ENCODE data around the gene E2F6. TPM values are rescaled to one million over a fixed set of nuclear protein-coding genes. Genes with fewer than 3 reads are reported as not detected.

Gene E2F6
- total RNA-seq, 1 donor from 2014 or later = 23.1 TPM

DNA sequence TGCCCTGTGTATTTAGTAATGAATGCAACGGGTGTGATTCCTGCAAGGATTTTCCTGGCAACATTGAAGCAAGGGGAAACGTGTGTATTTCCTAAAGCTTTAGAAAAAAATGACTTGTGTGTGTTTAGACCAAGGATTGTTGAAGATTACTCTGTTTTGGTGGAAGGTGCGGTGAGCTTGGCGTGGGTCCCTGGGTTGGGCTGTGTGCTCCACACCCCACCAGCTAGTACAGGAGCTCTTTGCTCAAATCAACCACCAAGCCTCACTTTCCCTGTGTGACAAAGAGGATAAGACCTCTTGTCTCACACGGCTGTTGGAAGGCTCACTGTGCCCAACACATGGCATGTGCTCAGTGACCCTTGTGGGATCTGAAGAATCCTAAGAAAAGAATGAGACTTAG is 46.5 kb upstream of the E2F6 start:
- Mint-ChIP-seq H3K4me3 (no peak overlapping the region), H3K27ac (no peak overlapping the region), H3K4me1 (no peaks in the 10 kb centered on the region), H3K27me3 (ENCODE audit: low read depth) (no peaks in the 10 kb centered on the region), H3K36me3 (no peaks in the 10 kb centered on the region), H3K9me3 (no peaks in the 10 kb centered on the region)
- no peak for TF ChIP-seq CTCF (IDR thresholded peaks at IDR 0.05; ENCODE audit: unreplicated experiment)
- DNase-seq (ENCODE audit: low spot score in 2 of 2, unreplicated experiment in 2 of 2) = no peak

DNA sequence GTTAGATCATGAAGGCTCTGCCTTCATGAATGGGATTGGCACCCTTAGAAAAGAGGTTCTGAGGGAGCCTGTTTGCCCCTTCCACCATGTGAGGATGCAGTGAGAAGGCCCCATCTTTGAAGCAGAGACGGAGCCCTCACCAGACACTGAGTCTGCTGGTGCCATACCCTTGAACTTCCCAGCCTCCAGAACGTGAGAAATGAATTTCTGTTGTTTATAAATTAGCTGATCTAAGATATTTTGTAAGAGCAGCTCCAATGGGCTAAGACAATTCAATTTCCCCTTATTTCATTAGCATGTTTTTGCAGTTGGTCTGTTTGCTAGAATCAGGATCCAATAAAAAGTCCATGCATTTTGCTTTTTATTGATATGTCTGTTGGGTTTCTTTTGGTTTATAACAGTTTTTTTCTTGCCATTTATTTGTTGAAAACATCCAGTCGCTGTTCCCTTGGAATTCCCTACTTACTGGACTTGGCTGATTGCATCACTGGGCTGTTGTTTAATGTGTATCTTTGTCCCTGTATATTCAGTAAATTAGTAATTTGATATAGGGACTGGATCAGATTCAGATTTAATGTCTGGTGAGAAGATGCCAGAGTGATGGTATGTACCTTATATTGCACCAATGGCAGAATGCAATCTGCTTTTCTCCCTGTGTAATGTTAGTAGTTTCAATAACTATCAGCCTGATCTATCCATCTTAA is 43.8 kb upstream of the E2F6 start:
- no peaks in the 10 kb centered on the region for H3K36me3 Mint-ChIP-seq
- no peaks in the 10 kb centered on the region for H3K27me3 Mint-ChIP-seq (ENCODE audit: low read depth)
- no peak overlapping the region for H3K4me3 Mint-ChIP-seq
- no peak for DNase-seq (ENCODE audit: low spot score in 2 of 2, unreplicated experiment in 2 of 2)
- no peak for TF ChIP-seq CTCF (IDR thresholded peaks at IDR 0.05; ENCODE audit: unreplicated experiment)
- no peaks in the 10 kb centered on the region for H3K4me1 Mint-ChIP-seq
- no peak overlapping the region for H3K27ac Mint-ChIP-seq
- H3K9me3 Mint-ChIP-seq = no peaks in the 10 kb centered on the region

- Mint-ChIP-seq H3K4me3 (no peak overlapping the region), H3K27ac (no peak overlapping the region), H3K27me3 (ENCODE audit: low read depth) (no peaks in the 10 kb centered on the region), H3K36me3 (no peaks in the 10 kb centered on the region), H3K9me3 (peaks cover 7% of the 10 kb centered on the region), H3K4me1 (no peaks in the 10 kb centered on the region)
- TF ChIP-seq CTCF (IDR thresholded peaks at IDR 0.05; ENCODE audit: unreplicated experiment) = no peak
- no peak for DNase-seq (ENCODE audit: low spot score in 2 of 2, unreplicated experiment in 2 of 2)
These were observed 42.3 kb upstream of the E2F6 start for GRCh38 chr2:11508279-11508678.

GRCh38 chr2:11507517-11507916 is 41.6 kb upstream of the E2F6 start:
- Mint-ChIP-seq H3K4me1 (no peaks in the 10 kb centered on the region), H3K9me3 (peaks cover 14% of the 10 kb centered on the region), H3K27ac (no peak overlapping the region), H3K4me3 (no peak overlapping the region), H3K36me3 (peaks cover 3% of the 10 kb centered on the region), H3K27me3 (ENCODE audit: low read depth) (no peaks in the 10 kb centered on the region)
- no peak for TF ChIP-seq CTCF (IDR thresholded peaks at IDR 0.05; ENCODE audit: unreplicated experiment)
- no peak for DNase-seq (ENCODE audit: low spot score in 2 of 2, unreplicated experiment in 2 of 2)

DNA sequence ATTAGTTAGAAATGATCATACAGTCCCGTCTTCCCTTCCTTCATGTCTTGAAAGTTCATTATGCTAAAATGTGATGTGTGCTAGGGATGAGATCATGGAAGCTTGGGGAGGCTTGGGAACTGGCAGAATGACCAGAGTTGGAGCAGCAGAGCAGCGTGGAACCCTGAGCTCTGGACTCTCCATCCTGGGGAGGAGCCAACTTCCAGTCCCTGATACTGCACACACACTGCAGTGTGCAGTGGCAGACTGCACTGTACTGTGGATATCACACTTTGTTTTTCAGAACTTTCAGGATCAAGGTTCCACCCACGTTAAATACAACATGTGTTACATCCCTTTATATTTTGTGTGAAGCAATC is 40.6 kb upstream of the E2F6 start:
- Mint-ChIP-seq H3K4me1 (no peaks in the 10 kb centered on the region), H3K36me3 (peaks cover 3% of the 10 kb centered on the region), H3K27me3 (ENCODE audit: low read depth) (no peaks in the 10 kb centered on the region), H3K4me3 (no peak overlapping the region), H3K27ac (no peak overlapping the region), H3K9me3 (peaks cover 15% of the 10 kb centered on the region)
- DNase-seq (ENCODE audit: low spot score in 2 of 2, unreplicated experiment in 2 of 2) = no peak
- TF ChIP-seq CTCF (IDR thresholded peaks at IDR 0.05; ENCODE audit: unreplicated experiment) = no peak
